Pons (tissue), 1 donor: ENCODE measurements around the gene HIVEP3.
"Not testable (repeated sequence)": the region's sequence is repeated elsewhere in the genome, so short reads cannot be mapped to it uniquely, and the experiment has no call there.

Source experiments
- DNase-seq: peaks from one replicate; pipeline ENCODE4 v3.0.0-alpha.2; 2016; ENCODE audit warnings: low spot score

Gene HIVEP3

DNA sequence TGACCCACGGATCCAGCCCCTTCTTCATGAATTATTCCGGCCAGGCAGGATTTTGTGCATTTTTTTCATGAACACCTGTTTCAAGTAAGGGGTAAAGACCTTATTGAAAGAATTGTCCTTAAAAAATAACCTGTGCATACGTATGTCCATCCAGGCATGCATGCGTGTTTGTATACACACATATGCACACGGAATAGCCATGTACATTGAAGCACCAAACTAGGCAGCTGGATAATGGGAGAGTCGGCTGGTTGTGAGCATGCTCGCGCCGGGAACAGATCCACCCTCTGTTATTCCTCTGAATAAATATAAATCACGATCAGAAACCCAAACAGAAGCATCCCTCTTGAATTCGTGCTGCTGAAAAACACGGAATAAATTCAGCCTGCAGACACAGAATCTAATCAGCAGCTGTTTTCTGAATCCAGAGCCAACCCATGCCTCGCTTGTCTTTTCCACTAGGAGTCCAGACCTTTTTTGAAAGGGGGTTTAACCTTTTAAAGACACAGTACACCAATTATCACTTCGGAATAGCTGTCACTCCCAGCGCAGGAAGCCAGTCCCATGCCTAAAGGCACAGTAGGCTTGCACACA lies at the start of gene HIVEP3:
Gene HIVEP3, minus strand, starts transcription at position 473 of the 594 bp plus-strand sequence.
- DNase-seq = peak; percentile 76

DNA sequence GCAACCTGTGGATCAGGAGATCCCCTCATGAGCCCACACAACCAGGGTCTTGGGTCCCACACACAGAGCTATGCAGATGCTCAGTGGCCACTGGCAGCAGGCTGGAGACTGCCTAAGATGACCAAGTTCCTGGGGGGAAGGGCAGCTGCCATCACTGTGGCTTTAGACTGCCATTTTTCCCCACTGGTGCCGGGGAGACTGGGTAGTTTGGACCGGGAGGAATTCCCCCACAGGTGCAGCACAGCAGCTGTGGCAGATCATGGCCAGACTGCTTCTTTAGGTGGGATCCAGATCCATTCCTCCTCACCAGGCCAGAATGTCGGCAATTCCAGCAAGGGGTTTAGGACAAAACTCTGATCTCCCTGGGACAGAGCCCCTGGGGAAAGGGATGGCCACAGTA lies 45.7 kb upstream of the HIVEP3 start:
- DNase-seq = no peak

DNA sequence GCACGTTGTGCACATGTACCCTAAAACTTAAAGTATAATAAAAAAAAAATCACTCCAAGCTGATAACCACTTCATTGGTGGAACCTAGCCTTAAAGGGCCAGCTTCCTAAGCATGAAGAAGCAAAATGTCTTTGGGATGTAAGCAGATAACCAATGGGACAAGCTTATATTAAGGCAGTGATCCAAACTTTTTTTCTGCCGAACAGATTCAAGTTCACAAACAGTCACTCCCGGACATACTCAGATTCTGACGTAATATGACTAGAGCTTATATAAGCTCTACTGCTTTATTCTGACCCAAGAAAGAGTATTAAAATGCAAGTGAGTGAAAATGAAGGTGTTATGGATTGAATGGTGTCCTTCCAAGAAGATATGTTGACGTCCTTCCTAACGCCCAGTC lies 44.9 kb upstream of the HIVEP3 start:
- DNase-seq = no peak

DNA sequence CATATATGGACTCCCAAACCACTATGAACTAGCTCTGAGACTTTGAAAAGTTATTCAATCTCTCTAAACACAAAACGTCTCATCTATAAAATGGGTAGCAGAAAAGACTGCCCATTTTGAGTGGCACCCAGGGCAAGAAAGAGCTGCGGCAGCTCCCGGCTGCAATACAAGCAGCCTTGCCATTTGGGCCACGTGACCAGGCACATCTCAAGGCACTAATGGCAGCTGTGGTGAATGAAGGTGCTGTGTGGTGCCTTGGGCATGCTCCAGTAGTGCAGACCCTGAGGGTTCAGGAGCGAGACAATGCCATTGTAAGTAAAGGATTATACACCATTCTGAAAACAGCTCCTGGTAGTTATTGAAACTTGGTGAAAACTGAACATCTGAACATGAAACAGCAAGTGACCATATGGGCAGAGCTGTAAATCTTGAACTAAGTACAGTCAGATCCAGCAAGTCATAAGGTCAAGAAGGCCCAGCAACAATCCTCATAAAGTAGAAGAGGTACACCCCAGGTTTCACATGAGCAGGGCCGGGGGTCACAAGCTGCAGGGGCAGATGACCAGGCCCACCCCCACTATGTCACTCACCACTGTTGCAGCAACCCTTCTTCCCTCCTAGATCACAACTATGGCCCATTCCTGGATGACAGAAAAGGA lies 39.4 kb upstream of the HIVEP3 start:
- no peak for DNase-seq

DNA sequence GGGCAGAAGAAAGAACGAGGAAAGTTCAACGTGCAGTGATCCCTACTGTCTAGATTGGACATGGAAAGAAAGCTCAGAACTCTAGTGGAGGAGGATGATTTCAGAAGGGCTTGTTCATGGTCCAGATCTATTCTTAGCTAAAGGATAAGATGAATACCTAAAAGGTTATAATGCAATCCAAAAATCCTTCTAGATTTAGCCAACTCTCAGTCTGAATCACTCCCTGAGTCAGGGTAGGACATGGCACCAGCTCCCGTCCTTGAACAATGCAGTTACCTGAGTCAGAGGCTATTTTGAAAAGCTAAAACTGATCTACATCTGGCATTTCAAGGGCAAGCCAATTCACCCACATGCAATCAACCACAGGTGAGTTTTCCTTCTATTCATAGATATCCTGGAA lies 38.8 kb upstream of the HIVEP3 start:
- DNase-seq = no peak

DNA sequence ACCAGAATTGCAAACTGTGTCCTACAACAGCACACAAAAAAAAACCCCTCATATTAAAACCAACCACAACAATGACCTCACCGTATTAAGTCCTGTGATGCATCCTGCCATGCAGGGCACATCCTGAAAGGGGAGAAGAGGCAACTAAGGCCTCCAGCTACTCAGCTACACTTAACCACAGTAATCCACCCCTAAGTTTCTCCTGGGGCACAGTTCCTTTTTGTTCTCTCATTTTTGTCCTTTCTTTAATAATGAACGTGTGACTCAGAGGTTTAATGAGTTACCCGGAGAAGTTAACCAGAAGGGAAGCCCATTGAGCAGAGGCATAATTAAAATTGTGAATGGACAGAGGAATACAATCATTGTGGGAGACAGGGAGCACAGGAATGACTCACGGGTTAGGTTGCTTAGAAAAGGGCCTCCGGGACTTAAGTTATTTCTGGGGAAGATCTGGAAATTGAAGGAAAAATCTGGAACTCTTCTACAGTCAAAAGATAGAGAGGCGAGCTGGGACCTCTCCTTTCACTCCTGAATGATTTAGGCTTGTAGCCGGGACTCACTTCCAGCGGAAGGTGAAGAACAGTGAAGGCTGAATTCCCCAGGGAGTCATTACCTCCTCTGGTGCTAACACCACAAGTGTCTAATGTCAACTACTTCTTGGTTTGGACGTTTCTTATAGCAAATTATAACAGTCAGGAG lies 36.9 kb upstream of the HIVEP3 start:
- no peak for DNase-seq

DNA sequence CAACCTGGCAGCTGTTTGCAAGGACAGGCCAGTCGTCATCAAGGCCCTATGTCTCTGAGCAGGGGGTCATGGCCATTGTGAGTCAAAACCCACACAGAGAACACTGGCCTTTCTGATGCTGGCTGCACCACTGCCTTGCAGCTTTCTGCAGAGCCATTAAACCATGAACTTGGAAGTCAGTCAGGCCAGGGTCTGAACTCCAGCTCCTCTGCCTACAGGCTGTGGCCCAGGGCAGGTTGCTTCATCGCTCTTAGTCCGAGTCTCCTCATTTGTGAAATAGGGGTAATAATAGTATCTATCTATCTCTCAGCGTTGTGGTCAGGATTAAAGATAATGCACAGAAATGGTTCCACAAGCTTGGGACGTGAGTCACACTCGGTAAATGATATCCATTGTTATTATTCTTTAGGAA lies 35.8 kb upstream of the HIVEP3 start:
- DNase-seq = no peak

DNA sequence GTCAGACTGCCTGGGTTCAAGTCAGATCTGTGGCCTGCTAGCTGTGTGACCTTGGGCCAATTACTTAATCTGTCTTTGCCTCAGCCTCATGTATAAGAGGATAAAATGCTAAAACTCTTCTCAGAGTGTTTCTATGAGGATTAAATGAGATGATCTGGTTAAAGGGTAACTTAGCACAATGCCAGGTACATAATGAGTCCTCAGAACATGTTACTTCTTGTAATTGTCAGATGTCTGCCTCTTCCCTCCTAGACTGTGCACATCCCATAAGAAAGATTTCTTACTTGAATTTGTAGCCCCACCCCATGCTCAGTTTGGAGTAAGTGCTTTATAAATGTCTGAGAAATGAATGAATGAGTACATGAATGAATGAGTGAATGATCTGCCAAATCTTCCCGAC lies 34.6 kb upstream of the HIVEP3 start:
- DNase-seq = no peak

DNA sequence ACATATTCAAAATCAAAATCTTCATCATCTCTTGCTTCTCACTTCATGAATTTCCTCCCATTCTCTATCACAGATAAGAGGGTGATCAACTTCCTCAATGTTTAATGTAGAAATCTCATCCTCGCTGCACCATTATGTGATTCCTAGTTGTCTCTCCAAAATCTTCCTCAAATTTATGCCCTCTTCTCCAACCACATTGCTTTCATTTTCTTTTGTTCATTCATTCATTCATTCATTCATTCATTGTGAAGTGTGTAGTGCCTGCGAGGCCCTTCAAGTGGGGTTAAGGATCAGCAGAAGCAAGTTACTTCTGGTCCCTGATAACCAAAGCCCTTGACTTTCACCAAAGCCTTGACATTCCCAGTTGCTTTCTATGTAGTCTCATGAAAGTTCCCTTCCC lies 33.5 kb upstream of the HIVEP3 start:
- DNase-seq = no peak

DNA sequence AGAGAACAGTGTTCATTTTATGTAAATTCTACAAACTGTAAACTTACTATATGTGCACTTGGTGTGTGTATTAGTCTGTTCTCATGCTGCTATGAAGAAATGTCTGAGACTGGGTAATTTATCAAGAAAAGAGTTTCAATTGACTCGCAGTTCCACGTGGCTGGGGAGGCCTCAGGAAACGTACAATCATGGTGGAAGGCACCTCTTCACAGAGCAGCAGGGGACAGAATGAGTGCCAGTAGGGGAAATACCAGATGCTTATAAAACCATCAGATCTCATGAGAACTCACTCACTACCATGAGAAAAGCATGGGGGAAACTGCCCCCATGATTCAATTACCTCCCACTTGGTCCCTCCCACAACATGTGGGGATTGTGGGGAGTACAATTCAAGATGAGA lies 32.8 kb upstream of the HIVEP3 start:
- DNase-seq = not testable (repeated sequence)

DNA sequence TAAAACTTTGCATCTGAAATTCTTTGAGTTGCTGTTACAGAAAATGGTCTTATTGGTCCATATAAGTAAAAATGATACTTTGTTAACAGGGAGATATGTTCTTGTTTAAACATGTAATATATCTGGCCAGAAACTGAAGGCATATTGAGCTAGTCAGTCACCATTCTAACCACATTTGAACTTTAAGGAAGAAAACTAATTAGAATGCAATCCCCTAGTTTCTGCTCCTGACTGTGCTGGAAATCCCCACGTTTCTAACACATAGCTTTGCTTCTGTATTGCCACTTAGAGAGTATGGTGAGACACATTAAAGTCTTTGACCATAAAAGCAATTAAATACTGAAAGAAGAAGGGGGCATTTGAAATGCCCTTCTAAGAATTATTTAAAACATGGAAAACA lies 32.1 kb upstream of the HIVEP3 start:
- DNase-seq = no peak

DNA sequence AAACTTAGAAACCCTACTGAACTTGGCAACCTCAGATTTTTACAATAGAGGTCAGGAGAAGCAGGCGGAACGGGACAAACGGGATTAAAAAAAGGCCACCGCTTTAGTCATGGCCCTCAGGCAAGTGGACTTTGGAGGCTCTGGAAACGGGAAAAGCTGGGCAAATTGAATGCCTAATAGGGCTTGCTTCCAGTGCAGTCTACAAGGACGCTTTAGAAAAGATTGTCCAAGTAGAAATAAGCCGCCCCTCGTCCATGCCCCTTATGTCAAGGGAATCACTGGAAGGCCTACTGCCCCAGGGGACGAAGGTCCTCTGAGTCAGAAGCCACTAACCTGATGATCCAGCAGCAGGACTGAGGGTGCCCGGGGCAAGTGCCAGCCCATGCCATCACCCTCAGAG lies 27.2 kb upstream of the HIVEP3 start:
- not testable (repeated sequence) for DNase-seq

DNA sequence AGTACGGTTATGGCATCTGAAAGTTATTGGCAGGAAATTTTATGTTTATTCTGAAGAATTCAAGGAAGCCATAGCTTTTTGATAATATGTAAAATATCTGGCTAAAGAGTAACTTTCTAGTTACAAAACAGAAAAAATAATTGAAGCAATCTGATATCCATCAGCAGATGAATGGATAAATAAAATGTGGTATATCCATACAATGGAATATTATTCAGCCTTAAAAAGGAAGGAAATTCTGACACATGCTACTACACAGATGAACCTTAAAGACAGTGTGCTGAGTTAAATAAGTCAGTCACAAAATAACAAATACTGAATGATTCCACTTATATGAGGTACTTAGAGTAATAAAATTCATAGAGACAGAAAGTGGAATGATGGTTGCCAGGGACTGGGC lies 25.0 kb upstream of the HIVEP3 start:
- no peak for DNase-seq

DNA sequence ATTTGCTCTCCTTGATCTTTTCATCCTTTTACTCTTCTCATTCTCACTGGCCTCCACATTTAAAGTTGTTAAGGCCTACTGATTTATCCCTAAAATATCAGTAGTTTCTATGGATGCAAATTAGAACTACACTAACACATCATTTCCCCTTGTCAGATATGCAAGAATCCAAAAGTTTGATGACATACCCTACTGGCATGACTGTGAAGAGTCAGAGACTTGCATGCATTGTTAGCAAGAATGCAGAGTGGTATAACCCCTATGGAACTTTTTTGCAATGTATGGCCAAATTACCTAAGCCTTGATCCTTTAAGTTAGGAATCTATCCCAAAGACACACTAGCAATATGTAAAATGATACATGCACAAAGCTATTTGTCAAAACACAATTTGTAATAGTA lies 23.6 kb upstream of the HIVEP3 start:
- no peak for DNase-seq

DNA sequence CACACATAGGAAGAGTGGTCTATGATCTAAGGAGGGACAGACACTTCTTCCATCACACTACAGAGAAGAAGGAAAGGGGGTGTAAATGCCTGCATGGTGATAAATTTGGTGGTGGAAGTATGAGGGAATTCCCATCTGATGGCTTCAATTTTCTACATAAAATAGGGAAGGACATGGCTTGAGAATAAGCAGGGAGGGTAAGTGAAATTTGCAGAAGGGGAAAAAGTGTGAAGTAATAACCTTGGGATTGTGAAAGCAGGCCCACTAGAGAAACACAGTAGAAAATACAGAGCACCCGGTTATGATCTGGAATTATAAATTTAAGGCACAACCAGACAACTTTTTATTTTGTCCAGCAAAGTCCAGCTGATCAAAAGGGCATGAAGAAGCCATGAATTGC lies 22.7 kb upstream of the HIVEP3 start:
- no peak for DNase-seq

DNA sequence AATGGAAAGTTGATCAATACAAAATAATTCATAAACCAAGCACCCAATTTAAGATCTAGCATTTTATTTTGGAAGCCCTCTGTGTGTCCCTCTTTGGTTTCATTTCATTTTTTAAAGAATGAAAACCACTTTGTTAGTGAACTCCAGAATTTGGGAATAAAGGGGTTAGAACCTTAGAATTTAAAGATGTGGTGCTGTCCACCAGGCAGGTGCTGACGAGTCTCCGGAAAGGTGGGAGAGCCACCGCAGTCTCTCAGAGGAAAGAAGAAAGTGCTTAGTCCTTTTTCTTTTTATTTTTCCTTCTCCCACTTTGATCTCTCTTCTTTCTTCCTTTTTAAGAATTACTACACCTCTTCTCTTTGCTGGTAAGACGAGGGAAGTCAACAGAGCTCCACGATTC lies 20.5 kb upstream of the HIVEP3 start:
- no peak for DNase-seq

DNA sequence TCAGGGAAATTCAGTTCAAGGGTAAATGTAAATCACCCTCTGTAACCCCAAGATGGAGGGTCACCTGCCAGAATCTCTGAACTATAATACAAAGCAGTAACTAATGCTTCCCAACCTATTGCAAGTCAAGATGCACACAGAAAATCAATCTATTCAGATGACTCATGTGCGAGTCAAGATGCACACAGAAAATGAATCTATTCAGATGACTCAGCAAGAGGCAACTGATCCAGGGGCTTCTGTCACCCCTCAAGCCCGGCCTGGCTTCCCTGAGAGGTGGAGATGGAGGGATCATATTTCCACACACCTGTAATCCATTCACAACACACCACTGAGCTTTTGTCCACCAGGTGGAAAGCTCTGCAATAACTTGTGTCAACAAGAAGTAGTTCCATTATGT lies 17.4 kb upstream of the HIVEP3 start:
- no peak for DNase-seq

DNA sequence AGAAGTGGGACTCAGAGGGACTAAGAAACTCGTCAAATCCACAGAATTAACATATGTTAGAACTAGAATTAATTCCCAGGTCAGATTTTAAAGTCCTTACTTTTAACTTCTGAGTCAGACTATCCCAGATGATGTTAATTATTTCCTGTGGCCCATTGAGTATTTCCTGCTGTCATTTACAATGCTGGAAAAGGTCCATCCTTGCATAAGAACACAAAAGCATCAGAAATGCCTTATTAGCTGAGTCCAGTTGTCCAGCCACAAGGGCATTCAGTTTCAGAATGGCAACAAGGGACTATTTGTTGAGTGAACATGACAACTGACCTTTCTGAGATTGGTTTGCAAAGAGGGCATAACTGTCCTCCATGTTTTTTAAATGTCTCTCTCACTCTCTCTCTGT lies 16.5 kb upstream of the HIVEP3 start:
- DNase-seq = peak; percentile 93

DNA sequence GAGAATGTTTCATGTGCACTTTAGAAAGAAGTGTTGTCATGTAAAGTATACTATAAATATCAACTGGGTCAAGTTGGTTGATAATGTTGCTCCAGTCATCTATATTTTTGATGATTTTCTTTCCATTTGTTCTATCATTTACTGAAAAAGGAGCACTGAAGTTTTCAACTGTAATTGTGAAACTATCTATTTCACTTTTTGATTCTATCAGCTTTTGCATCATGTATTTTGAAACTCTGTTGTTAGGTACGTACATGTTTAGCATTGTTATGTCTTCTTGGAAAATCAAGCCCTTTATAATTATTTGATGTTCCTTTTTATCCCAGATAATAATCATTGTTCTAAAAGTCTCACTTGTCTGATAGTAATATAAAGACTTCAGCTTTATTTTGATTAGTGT lies 14.4 kb upstream of the HIVEP3 start:
- DNase-seq = no peak

DNA sequence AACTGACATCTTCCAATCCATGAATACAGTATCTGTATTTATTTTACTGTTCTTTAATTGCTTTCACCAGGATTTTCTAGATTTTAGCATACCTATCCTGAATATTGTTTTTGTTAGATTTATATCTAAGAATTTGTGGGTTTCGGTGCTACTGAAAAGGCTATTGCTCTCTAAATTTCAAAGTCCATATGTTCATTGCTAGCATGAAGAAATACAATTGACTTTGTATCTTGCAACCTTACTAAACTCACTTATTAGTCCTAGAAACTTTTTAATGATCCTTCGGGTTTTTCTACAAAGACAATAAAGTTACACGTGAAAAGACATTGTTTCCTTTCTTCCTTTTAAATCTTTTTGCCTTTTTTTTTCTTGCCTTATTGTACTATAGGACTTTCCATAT lies 12.9 kb upstream of the HIVEP3 start:
- no peak for DNase-seq

DNA sequence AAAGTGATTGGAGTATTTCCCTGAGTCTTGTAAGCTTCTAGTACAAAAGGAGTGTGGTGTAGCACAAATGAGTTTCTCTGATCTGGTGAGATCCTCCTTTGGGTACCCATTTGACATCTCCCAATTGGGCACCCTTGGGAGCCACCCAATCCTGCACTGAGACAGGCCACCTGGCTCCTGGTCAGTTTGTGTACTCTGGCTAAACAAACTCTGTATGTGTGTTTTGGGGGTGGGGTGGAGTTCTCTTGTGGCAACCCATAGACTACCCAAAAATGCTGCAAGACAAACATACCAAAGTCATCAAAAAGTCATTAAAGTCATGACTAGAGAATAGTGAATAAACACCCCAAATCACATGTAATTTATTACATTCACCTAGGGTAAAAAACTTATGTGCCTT lies 8.4 kb upstream of the HIVEP3 start:
- DNase-seq = no peak

DNA sequence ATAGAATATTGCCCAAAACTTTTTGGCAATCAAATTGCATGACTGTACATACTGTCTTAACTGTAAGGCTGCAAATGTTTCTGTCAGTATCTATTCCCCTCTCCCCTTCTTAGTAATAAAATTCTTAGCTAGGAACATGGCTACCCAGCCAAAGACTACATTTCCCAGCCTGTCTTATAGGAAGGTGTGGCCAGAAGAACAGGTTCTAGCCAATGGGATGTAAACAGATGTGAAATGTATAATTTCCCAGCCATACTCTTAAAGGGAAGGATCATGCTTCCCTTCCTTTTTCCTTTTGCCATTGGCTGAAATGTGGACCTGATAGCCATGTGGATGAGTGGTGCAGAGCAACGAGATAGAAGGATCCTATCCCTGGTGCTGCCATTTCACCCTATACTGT lies 7.0 kb upstream of the HIVEP3 start:
- no peak for DNase-seq

DNA sequence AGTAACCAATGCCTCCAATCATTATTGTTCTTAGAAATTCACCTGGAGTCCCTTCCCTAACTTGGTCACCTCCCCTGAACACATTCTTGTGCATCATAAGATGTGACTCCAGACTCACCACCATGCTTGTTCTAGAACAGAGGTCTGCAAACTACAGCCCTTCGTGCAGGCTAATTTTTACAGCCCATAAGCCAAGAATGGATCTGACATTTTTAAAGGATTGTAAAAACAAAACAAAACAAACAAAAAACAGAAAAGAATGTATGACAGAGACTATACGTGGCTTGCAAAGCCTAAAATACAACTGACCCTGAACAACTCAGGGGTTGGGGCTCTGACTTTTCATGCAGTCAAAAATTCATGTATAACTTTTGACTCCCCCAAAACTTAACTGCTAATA lies 6.2 kb upstream of the HIVEP3 start:
- no peak for DNase-seq

DNA sequence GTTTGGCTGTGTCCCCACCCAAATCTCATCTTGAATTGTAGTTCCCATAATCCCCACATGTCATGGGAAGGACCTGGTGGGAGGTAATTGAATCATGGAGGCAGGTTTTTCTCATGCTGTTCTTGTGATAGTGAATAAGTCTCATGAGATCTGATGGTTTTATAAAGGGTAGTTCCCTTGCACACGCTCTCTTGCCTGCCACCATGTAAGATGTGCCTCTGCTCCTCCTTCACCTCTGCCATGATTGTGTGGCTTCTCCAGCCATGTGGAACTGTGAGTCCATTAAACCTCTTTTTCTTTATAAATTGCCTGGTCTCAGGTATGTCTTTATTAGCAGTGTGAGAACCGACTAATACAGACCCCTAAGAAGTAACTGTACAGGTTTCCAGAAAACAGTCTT lies 2.5 kb upstream of the HIVEP3 start:
- DNase-seq = not testable (repeated sequence)
